ENCODE results near the gene MAPKAP1. TPM values are rescaled to one million over a fixed set of nuclear protein-coding genes. Genes with fewer than 3 reads are reported as not detected.

The MAPKAP1 gene
- total RNA-seq, 1 donor from 2014 or later, result 123 TPM

GRCh38 chr9:125617087-125617486 lies 89.9 kb downstream of the MAPKAP1 start:
- DNase-seq, result no peak
- no peak overlapping the region for H3K27ac Mint-ChIP-seq
- intact Hi-C loops (cut with micrococcal nuclease), result no loop called here
- peaks cover 5% of the 10 kb centered on the region for H3K36me3 Mint-ChIP-seq (ENCODE audit: low read depth)
- H3K4me1 Mint-ChIP-seq, result peaks cover 9% of the 10 kb centered on the region
- no peak overlapping the region for H3K4me3 Mint-ChIP-seq
- H3K27me3 Mint-ChIP-seq, result no peaks in the 10 kb centered on the region
- no peaks in the 10 kb centered on the region for H3K9me3 Mint-ChIP-seq

DNA sequence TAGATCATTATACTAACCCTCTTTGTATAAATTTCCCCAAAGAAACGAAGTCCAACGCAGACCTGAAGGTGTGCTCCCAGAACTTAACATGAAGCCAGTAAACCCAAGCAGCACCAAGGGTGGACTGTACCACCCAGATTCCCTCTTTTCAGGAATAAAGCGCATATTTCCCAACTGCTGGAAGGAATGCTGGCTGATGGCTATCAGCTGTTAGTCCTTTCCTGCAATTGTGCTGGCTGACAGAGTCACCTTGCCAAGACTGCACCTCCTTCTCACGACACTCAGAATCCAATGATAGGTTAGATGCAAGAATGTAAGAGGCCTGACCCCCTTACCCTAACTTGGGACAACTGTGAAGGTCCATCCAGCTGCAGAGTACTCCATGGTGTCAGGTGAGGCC lies 93.9 kb downstream of the MAPKAP1 start:
- Mint-ChIP-seq H3K4me3 (no peak overlapping the region), H3K9me3 (no peaks in the 10 kb centered on the region), H3K36me3 (ENCODE audit: low read depth) (peaks cover 5% of the 10 kb centered on the region), H3K27me3 (no peaks in the 10 kb centered on the region), H3K27ac (no peak overlapping the region), H3K4me1 (peaks cover 24% of the 10 kb centered on the region)
- no peak for DNase-seq
- intact Hi-C loops (cut with micrococcal nuclease), result loop anchor here (5.0 kb wide), 1 partner anchor 91 kb away; no protein-coding TSS in a partner anchor

GRCh38 chr9:125612616-125613015 lies 94.4 kb downstream of the MAPKAP1 start:
- no peak overlapping the region for H3K4me3 Mint-ChIP-seq
- H3K4me1 Mint-ChIP-seq, result peaks cover 24% of the 10 kb centered on the region
- H3K36me3 Mint-ChIP-seq (ENCODE audit: low read depth), result peaks cover 5% of the 10 kb centered on the region
- intact Hi-C loops (cut with micrococcal nuclease), result loop anchor here (5.0 kb wide), 1 partner anchor 90 kb away; no protein-coding TSS in a partner anchor
- DNase-seq, result no peak
- H3K27ac Mint-ChIP-seq, result no peak overlapping the region
- no peaks in the 10 kb centered on the region for H3K27me3 Mint-ChIP-seq
- no peaks in the 10 kb centered on the region for H3K9me3 Mint-ChIP-seq

GRCh38 chr9:125611121-125611765 lies 95.8 kb downstream of the MAPKAP1 start:
- peaks cover 25% of the 10 kb centered on the region for H3K4me1 Mint-ChIP-seq
- H3K9me3 Mint-ChIP-seq, result no peaks in the 10 kb centered on the region
- H3K27ac Mint-ChIP-seq, result no peak overlapping the region
- H3K36me3 Mint-ChIP-seq (ENCODE audit: low read depth), result peaks cover 5% of the 10 kb centered on the region
- H3K27me3 Mint-ChIP-seq, result no peaks in the 10 kb centered on the region
- DNase-seq, result no peak
- H3K4me3 Mint-ChIP-seq, result no peak overlapping the region
- intact Hi-C loops (cut with micrococcal nuclease), result loop anchor here (5.0 kb wide), 1 partner anchor 89 kb away; no protein-coding TSS in a partner anchor

DNA sequence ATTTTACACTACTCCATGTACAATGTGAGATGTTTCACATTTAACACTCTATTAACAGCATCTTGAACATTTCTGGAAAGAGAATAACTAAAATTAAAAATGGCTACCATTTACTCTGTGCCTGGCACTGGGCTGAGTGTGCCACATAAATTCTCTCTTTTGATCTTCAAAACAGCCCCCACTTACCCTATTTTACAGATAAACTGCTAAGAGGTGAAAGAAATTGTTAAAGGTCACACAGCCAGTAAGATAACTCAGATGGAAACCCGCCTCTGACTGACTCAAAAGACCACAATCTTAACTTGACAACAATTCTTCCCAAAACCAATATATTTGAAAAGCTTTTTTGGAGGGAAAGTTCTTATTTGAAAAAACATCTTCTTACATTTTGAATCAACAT lies 97.3 kb downstream of the MAPKAP1 start:
- Mint-ChIP-seq H3K36me3 (ENCODE audit: low read depth) (peaks cover 5% of the 10 kb centered on the region), H3K27me3 (no peaks in the 10 kb centered on the region), H3K9me3 (no peaks in the 10 kb centered on the region), H3K4me1 (peaks cover 25% of the 10 kb centered on the region), H3K4me3 (peak overlapping the region; percentile 29), H3K27ac (peak overlapping the region; percentile 68)
- DNase-seq, result no peak
- intact Hi-C loops (cut with micrococcal nuclease), result loop anchor here (1.0 to 5.0 kb wide), 2 partner anchors 22 to 87 kb away; no protein-coding TSS in a partner anchor

- H3K27ac Mint-ChIP-seq, result peak overlapping the region; percentile 54
- DNase-seq, result no peak
- intact Hi-C loops (cut with micrococcal nuclease), result loop anchor here (1.0 kb wide), 1 partner anchor 23 kb away; no protein-coding TSS in a partner anchor
These were observed 98.4 kb downstream of the MAPKAP1 start for GRCh38 chr9:125608489-125609224.

DNA sequence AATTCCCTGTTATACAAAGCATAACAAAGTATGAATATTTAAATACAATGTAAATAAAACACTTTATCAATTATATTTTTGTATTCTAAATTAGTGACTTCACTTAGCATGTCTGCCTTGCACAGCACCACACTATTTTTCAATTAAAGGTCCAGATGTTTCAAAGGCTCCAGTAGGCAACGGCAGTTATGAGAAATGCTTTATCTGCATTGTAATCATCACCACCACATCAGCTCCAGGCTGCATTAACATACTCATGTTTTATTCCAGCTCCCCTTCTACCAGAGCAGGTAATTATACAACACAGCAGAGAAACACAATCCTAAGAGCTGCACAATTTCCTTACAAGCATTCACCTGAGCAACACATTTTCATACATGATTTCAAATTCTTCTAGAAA lies 102.8 kb downstream of the MAPKAP1 start:
- no peaks in the 10 kb centered on the region for H3K27me3 Mint-ChIP-seq
- H3K4me3 Mint-ChIP-seq, result no peak overlapping the region
- no peak for DNase-seq
- peaks cover 6% of the 10 kb centered on the region for H3K4me1 Mint-ChIP-seq
- peaks cover 2% of the 10 kb centered on the region for H3K36me3 Mint-ChIP-seq (ENCODE audit: low read depth)
- intact Hi-C loops (cut with micrococcal nuclease), result no loop called here
- no peak overlapping the region for H3K27ac Mint-ChIP-seq
- no peaks in the 10 kb centered on the region for H3K9me3 Mint-ChIP-seq

More at GRCh38 chr9:125608489-125609224, 98.4 kb downstream of the MAPKAP1 start:
- H3K9me3 Mint-ChIP-seq, result no peaks in the 10 kb centered on the region
- H3K4me3 Mint-ChIP-seq, result peak overlapping the region; percentile 39
- peaks cover 5% of the 10 kb centered on the region for H3K36me3 Mint-ChIP-seq (ENCODE audit: low read depth)
- no peaks in the 10 kb centered on the region for H3K27me3 Mint-ChIP-seq
- peaks cover 25% of the 10 kb centered on the region for H3K4me1 Mint-ChIP-seq

- no peaks in the 10 kb centered on the region for H3K27me3 Mint-ChIP-seq
- H3K4me1 Mint-ChIP-seq, result peaks cover 3% of the 10 kb centered on the region
- H3K4me3 Mint-ChIP-seq, result no peak overlapping the region
- H3K36me3 Mint-ChIP-seq (ENCODE audit: low read depth), result peaks cover 3% of the 10 kb centered on the region
- H3K27ac Mint-ChIP-seq, result no peak overlapping the region
- DNase-seq, result no peak
- H3K9me3 Mint-ChIP-seq, result no peaks in the 10 kb centered on the region
- intact Hi-C loops (cut with micrococcal nuclease), result no loop called here
These were observed 103.5 kb downstream of the MAPKAP1 start for GRCh38 chr9:125603478-125604021.

DNA sequence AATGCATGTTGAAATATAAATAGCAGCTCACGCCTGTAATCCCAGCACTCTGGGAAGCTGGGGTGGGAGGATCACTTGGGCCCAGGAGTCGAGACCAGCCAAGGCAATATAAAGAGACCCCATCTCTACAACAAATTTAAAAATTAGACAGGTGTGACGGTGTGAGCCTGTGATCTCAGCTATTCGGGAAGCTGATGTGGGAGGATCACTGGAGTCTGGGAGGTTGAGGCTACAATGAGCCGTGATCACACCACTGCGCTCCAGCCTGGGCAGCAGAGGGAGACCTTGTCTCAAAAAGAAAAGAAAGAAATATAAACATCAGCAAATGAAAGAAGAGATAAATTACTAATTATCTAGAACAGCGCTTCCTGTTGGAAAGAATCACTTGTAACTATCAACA lies 105.0 kb downstream of the MAPKAP1 start:
- H3K4me3 Mint-ChIP-seq, result no peak overlapping the region
- H3K27me3 Mint-ChIP-seq, result no peaks in the 10 kb centered on the region
- intact Hi-C loops (cut with micrococcal nuclease), result no loop called here
- DNase-seq, result no peak
- H3K9me3 Mint-ChIP-seq, result no peaks in the 10 kb centered on the region
- H3K27ac Mint-ChIP-seq, result no peak overlapping the region
- peaks cover 2% of the 10 kb centered on the region for H3K4me1 Mint-ChIP-seq
- peaks cover 3% of the 10 kb centered on the region for H3K36me3 Mint-ChIP-seq (ENCODE audit: low read depth)

DNA sequence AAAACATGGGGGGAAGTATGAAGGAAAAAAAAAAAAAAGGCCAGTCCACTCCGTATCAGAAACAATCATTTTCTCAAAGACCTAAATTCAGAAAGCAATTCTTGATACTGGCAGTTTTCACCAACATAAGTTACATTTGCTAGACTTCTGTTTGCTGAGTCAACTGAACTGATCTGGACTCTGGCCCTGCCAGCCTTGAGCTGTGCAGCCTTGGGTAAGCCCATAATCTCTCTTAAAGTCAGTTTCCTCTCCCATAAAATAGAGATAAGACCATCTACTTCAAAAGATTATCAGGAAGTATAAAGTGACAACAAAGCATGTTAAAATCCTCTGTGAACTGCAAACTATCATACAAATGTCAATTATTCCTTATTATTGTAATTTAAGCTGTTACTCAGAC lies 106.8 kb downstream of the MAPKAP1 start:
- intact Hi-C loops (cut with micrococcal nuclease), result no loop called here
- H3K4me1 Mint-ChIP-seq, result peaks cover 6% of the 10 kb centered on the region
- DNase-seq, result no peak
- H3K27me3 Mint-ChIP-seq, result no peaks in the 10 kb centered on the region
- no peaks in the 10 kb centered on the region for H3K9me3 Mint-ChIP-seq
- H3K36me3 Mint-ChIP-seq (ENCODE audit: low read depth), result peaks cover 9% of the 10 kb centered on the region
- no peak overlapping the region for H3K27ac Mint-ChIP-seq
- H3K4me3 Mint-ChIP-seq, result no peak overlapping the region

- Mint-ChIP-seq H3K4me3 (no peak overlapping the region), H3K27me3 (no peaks in the 10 kb centered on the region), H3K4me1 (peaks cover 12% of the 10 kb centered on the region), H3K27ac (no peak overlapping the region), H3K9me3 (peaks cover 3% of the 10 kb centered on the region), H3K36me3 (ENCODE audit: low read depth) (peaks cover 10% of the 10 kb centered on the region)
- no peak for DNase-seq
- intact Hi-C loops (cut with micrococcal nuclease), result no loop called here
These were observed 112.8 kb downstream of the MAPKAP1 start for GRCh38 chr9:125594223-125594610.

- intact Hi-C loops (cut with micrococcal nuclease), result no loop called here
- no peak for DNase-seq
- Mint-ChIP-seq H3K36me3 (ENCODE audit: low read depth) (peaks cover 8% of the 10 kb centered on the region), H3K4me1 (peaks cover 12% of the 10 kb centered on the region), H3K27ac (no peak overlapping the region), H3K27me3 (no peaks in the 10 kb centered on the region), H3K9me3 (peaks cover 3% of the 10 kb centered on the region), H3K4me3 (no peak overlapping the region)
These were observed 113.3 kb downstream of the MAPKAP1 start for GRCh38 chr9:125593581-125594222.

DNA sequence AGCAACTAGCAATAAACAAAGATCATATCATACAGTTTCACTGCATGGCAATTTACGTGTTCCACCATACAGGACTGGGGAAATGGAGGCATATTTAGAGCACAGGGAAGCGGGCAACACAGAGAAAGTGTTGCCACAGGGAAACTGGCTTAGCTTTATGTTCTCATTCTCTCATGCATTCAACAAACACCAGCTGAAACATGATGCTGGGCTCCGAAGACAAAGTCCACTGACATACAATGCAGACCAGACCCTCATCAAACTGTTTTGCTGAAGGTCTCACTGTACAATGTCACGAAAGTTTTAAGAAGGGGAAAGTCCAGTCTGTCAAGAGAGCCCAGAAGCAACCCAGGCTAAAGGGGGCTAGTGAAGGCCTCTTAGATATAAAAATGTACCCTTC lies 115.1 kb downstream of the MAPKAP1 start:
- no peak overlapping the region for H3K27ac Mint-ChIP-seq
- no peaks in the 10 kb centered on the region for H3K27me3 Mint-ChIP-seq
- intact Hi-C loops (cut with micrococcal nuclease), result no loop called here
- peaks cover 8% of the 10 kb centered on the region for H3K36me3 Mint-ChIP-seq (ENCODE audit: low read depth)
- peaks cover 3% of the 10 kb centered on the region for H3K9me3 Mint-ChIP-seq
- no peak for DNase-seq
- H3K4me3 Mint-ChIP-seq, result no peak overlapping the region
- H3K4me1 Mint-ChIP-seq, result peaks cover 16% of the 10 kb centered on the region

DNA sequence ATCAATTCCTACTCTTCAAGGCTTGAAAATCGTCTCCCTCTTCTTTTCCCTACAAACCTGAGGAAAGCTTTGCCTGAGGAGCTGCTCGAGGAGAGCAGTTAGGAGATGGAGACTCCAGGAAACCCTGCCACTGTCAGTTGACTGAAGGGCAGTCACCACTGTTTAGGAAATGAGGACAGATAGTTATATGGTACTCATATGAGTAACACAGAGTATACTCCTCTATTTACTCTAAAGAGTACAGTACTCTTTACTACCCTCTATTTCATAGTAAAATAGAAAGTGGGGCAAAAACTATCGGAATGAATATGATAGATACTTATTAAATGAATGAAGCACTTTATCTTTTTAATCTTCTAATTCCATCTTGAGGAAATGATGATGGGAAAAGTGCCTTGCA lies 115.8 kb downstream of the MAPKAP1 start:
- H3K4me3 Mint-ChIP-seq, result no peak overlapping the region
- H3K36me3 Mint-ChIP-seq (ENCODE audit: low read depth), result peaks cover 6% of the 10 kb centered on the region
- peaks cover 3% of the 10 kb centered on the region for H3K9me3 Mint-ChIP-seq
- no peaks in the 10 kb centered on the region for H3K27me3 Mint-ChIP-seq
- intact Hi-C loops (cut with micrococcal nuclease), result no loop called here
- no peak overlapping the region for H3K27ac Mint-ChIP-seq
- peaks cover 19% of the 10 kb centered on the region for H3K4me1 Mint-ChIP-seq
- no peak for DNase-seq
